ENCODE measurements around the gene VILL. TPM values are rescaled to one million over a fixed set of nuclear protein-coding genes. Genes with fewer than 3 reads are reported as not detected.

VILL gene
- 0.06 TPM in 1 of 2 replicates, not detected in the other for total RNA-seq (2014; rRNA removed; shearing (Covaris generic))

GRCh38 chr3:37990527-37990926 lies at the start of gene VILL:
Gene VILL, plus strand, starts transcription at chr3:37990786. Its CDS starts 2,887 bp downstream, at chr3:37993673.
- Histone ChIP-seq H3K27ac (no peak within 1 kb of the TSS), H3K36me3 (no peaks in the 10 kb centered on the region), H3K4me3 (no peak within 1 kb of the TSS)

GRCh38 chr3:37941608-37942508 lies 48.7 kb upstream of the VILL start:
- Histone ChIP-seq H3K4me3 (no peak overlapping the region), H3K27ac (no peak overlapping the region), H3K36me3 (no peaks in the 10 kb centered on the region), H3K4me1 (peaks cover 35% of the 10 kb centered on the region), H3K27me3 (no peaks in the 10 kb centered on the region), H3K9me3 (replicated peaks) (no peaks in the 10 kb centered on the region)
- no peak for DNase-seq

More at GRCh38 chr3:37990527-37990926, at the start of gene VILL:
- H3K4me1 ChIP-seq: peaks cover 3% of the 10 kb centered on the region; the same call in 1 of the 2 replicates
- peak; percentile 42 to 62 for DNase-seq
- no peaks in the 10 kb centered on the region for H3K27me3 ChIP-seq
- H3K9me3 ChIP-seq (replicated peaks): no peaks in the 10 kb centered on the region

- Histone ChIP-seq H3K27me3 (no peaks in the 10 kb centered on the region), H3K27ac (no peak overlapping the region), H3K4me3 (no peak overlapping the region), H3K4me1 (peaks cover 28% of the 10 kb centered on the region), H3K9me3 (replicated peaks) (no peaks in the 10 kb centered on the region), H3K36me3 (no peaks in the 10 kb centered on the region)
- no peak for DNase-seq
Measured at GRCh38 chr3:37942646-37943045, 47.9 kb upstream of the VILL start.

GRCh38 chr3:37943126-37943525 lies 47.5 kb upstream of the VILL start:
- Histone ChIP-seq H3K27me3 (no peaks in the 10 kb centered on the region), H3K4me3 (no peak overlapping the region), H3K36me3 (no peaks in the 10 kb centered on the region), H3K9me3 (replicated peaks) (no peaks in the 10 kb centered on the region), H3K4me1 (peaks cover 26% of the 10 kb centered on the region), H3K27ac (no peak overlapping the region)
- DNase-seq: no peak

GRCh38 chr3:37943631-37944314 lies 46.8 kb upstream of the VILL start:
- no peak overlapping the region for H3K27ac ChIP-seq

GRCh38 chr3:37944391-37944842 lies 46.2 kb upstream of the VILL start:
- H3K27ac ChIP-seq: no peak overlapping the region
- H3K36me3 ChIP-seq: no peaks in the 10 kb centered on the region
- peaks cover 26% of the 10 kb centered on the region for H3K4me1 ChIP-seq
- DNase-seq: no peak
- H3K4me3 ChIP-seq: no peak overlapping the region
- no peaks in the 10 kb centered on the region for H3K9me3 ChIP-seq (replicated peaks)
- no peaks in the 10 kb centered on the region for H3K27me3 ChIP-seq

More at GRCh38 chr3:37943631-37944314, 46.8 kb upstream of the VILL start:
- Histone ChIP-seq H3K36me3 (no peaks in the 10 kb centered on the region), H3K4me3 (no peak overlapping the region), H3K4me1 (peaks cover 26% of the 10 kb centered on the region), H3K9me3 (replicated peaks) (no peaks in the 10 kb centered on the region), H3K27me3 (no peaks in the 10 kb centered on the region)
- no peak for DNase-seq

GRCh38 chr3:37945156-37945806 lies 45.3 kb upstream of the VILL start:
- no peaks in the 10 kb centered on the region for H3K27me3 ChIP-seq
- peak overlapping the region; percentile 47 for H3K27ac ChIP-seq
- peaks cover 26% of the 10 kb centered on the region for H3K4me1 ChIP-seq
- no peak for DNase-seq
- H3K9me3 ChIP-seq (replicated peaks): no peaks in the 10 kb centered on the region
- no peaks in the 10 kb centered on the region for H3K36me3 ChIP-seq
- H3K4me3 ChIP-seq: no peak overlapping the region

GRCh38 chr3:37945807-37946530 lies 44.6 kb upstream of the VILL start:
- H3K27me3 ChIP-seq: no peaks in the 10 kb centered on the region
- H3K4me3 ChIP-seq: no peak overlapping the region
- no peaks in the 10 kb centered on the region for H3K9me3 ChIP-seq (replicated peaks)
- H3K36me3 ChIP-seq: no peaks in the 10 kb centered on the region
- H3K4me1 ChIP-seq: peaks cover 26% of the 10 kb centered on the region
- peak; percentile 56 to 67 for DNase-seq
- peak overlapping the region; percentile 47 for H3K27ac ChIP-seq

- Histone ChIP-seq H3K4me3 (no peak overlapping the region), H3K4me1 (peaks cover 26% of the 10 kb centered on the region), H3K27me3 (no peaks in the 10 kb centered on the region), H3K9me3 (replicated peaks) (no peaks in the 10 kb centered on the region), H3K36me3 (no peaks in the 10 kb centered on the region), H3K27ac (peak overlapping the region; percentile 47; the same call in 1 of the 2 replicates)
- no peak for DNase-seq
Measured at GRCh38 chr3:37946531-37946889, 44.1 kb upstream of the VILL start.

GRCh38 chr3:37949866-37950265 lies 40.7 kb upstream of the VILL start:
- H3K4me1 ChIP-seq: peaks cover 20% of the 10 kb centered on the region
- H3K27ac ChIP-seq: no peak overlapping the region; the same call in 1 of the 2 replicates
- no peaks in the 10 kb centered on the region for H3K27me3 ChIP-seq
- no peak overlapping the region for H3K4me3 ChIP-seq
- no peaks in the 10 kb centered on the region for H3K36me3 ChIP-seq
- DNase-seq: peak; percentile 42 to 48
- H3K9me3 ChIP-seq (replicated peaks): no peaks in the 10 kb centered on the region

- no peak for DNase-seq
- no peaks in the 10 kb centered on the region; the same call in 1 of the 2 replicates for H3K4me1 ChIP-seq
- no peaks in the 10 kb centered on the region for H3K9me3 ChIP-seq (replicated peaks)
- no peak overlapping the region for H3K4me3 ChIP-seq
- H3K27ac ChIP-seq: no peak overlapping the region
- no peaks in the 10 kb centered on the region for H3K27me3 ChIP-seq
- H3K36me3 ChIP-seq: no peaks in the 10 kb centered on the region
Measured at GRCh38 chr3:37952564-37952963, 38.0 kb upstream of the VILL start.

GRCh38 chr3:37953226-37953625 lies 37.4 kb upstream of the VILL start:
- no peaks in the 10 kb centered on the region for H3K27me3 ChIP-seq
- no peaks in the 10 kb centered on the region for H3K9me3 ChIP-seq (replicated peaks)
- no peak overlapping the region for H3K4me3 ChIP-seq
- no peak overlapping the region for H3K27ac ChIP-seq
- no peak for DNase-seq
- H3K4me1 ChIP-seq: no peaks in the 10 kb centered on the region; the same call in 1 of the 2 replicates
- no peaks in the 10 kb centered on the region for H3K36me3 ChIP-seq

- Histone ChIP-seq H3K4me1 (no peaks in the 10 kb centered on the region; the same call in 1 of the 2 replicates), H3K4me3 (no peak overlapping the region), H3K36me3 (no peaks in the 10 kb centered on the region), H3K27me3 (no peaks in the 10 kb centered on the region), H3K9me3 (replicated peaks) (no peaks in the 10 kb centered on the region), H3K27ac (no peak overlapping the region)
- no peak for DNase-seq
Measured at GRCh38 chr3:37953707-37954394, 36.7 kb upstream of the VILL start.

GRCh38 chr3:37954881-37955280 lies 35.7 kb upstream of the VILL start:
- no peaks in the 10 kb centered on the region for H3K36me3 ChIP-seq
- H3K4me1 ChIP-seq: no peaks in the 10 kb centered on the region; the same call in 1 of the 2 replicates
- no peaks in the 10 kb centered on the region for H3K27me3 ChIP-seq
- H3K9me3 ChIP-seq (replicated peaks): no peaks in the 10 kb centered on the region
- H3K27ac ChIP-seq: no peak overlapping the region
- H3K4me3 ChIP-seq: no peak overlapping the region
- no peak for DNase-seq
